GDM1 (cell line): ENCODE measurements around the gene GCGR.

Experiments
- DNase-seq: peaks from one replicate; lab custom pipeline; 2025; lab: John Stamatoyannopoulos, UW

Gene GCGR

GRCh38 chr17:81803728-81804558 lies at the start of gene GCGR:
Gene GCGR, plus strand, starts transcription at chr17:81804150. Its CDS starts 4,869 bp downstream, at chr17:81809019.
- no peak for DNase-seq

- DNase-seq, result no peak
Measured at GRCh38 chr17:81792675-81793615, 11.0 kb upstream of the GCGR start.

DNA sequence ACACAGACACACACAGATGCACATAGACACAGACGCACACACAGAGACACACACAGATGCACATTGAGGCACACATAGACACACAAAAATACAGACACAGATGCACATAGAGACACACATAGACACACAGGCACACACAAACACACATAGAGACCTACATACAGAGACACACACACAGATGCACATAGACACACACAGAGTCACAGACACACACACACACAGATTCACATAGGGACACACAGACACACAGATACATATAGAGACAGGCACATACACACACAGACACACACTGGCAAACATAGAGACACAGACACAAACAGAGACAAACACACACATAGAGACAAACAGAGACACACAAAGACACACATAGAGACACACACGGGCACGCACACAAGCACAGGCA lies 9.9 kb upstream of the GCGR start:
- no peak for DNase-seq

GRCh38 chr17:81794509-81794908 lies 9.4 kb upstream of the GCGR start:
- no peak for DNase-seq

DNA sequence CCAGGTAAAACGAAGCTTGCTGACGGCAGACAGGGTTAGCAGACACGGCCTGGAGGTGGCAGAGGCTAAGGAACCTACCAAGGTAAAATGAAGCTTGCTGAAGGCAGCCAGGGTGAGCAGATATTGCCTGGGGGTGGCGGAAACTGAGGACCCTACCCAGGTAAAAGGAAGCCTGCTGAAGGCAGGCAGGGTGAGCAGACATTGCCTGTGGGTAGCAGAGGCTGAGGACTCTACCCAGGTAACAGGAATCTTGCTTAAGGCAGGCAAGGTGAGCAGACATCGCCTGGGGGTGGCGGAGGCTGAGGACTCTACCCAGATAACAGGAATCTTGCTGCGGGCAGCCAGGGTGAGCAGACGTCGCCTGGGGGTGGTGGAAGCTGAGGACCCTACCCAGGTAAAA lies 2.6 kb upstream of the GCGR start:
- no peak for DNase-seq

DNA sequence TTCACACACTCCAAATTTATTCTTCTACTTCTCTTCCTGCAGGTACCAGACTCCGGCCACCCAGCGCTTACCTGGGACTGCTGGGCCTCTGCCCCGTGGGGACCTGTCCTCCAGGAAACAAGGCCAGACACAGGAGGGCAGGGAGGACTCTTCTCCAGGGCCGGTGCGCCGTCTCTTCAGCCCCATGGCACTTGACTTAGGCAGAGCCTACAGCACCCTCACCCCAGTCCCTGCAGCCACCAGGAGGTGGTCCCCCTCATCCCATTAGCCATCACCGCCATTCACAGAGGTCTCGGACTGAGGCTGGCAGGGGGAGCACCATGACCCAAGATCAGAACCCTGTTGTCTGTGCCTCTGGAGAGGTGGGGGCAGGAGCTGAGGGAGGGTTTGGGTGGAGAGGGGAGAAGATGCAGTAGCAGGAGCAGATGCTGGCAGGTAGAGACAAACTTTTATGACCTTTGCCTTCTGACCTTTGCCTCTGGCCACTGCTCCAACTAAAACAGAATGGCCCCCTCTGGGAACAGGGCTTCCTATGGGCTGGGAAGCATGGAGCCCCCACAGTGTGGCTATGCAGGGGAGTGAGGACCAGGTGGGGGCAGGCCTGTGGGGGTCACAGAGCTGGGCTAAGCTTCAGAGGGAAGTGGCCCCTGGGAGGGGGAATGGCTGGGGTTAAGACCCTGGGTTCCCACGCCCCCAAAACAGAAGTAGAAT lies 1.7 kb upstream of the GCGR start:
- no peak for DNase-seq

GRCh38 chr17:81802856-81803643 lies 900 bp upstream of the GCGR start:
- no peak for DNase-seq

GRCh38 chr17:81804559-81805399 lies 829 bp downstream of the GCGR start:
- DNase-seq, result no peak

GRCh38 chr17:81805707-81806460 lies 1.9 kb downstream of the GCGR start:
- no peak for DNase-seq

DNA sequence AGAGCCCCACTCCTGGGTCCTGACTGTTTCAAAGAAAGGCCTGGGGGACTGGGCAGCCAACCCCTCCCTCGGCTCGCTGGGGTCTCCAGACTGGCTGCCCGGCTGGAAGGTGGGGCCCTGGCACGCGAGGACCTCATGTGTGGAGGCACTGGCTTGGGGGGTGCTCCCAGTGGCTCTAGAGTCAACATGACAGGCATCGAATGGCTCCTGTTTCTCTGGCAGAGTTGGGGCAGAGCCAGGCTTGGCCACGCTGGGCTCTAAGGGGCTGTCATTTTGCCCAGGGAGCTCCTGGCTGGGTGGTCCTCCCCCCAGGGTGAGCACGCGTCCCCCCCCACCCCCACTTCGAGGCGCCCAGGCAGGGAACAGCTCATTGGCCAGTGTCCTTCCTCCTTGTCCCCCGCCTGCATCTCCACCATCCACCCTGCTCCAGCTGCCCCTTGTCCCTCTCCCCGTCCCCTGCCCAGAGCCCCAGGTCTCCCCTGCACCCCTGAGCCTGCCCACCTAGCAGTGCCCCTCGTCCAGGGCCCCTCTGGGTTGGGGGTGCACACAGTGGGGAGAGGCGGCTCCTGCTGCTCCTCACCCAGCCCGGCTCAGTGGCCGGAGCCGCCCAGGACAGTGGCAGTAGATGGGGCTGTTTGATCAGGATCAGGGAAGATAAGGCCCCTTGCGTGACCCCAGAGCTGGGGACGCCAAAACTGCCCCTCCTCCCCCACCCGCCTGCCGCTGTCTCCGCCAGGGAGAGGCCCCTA lies 2.7 kb downstream of the GCGR start:
- no peak for DNase-seq

DNA sequence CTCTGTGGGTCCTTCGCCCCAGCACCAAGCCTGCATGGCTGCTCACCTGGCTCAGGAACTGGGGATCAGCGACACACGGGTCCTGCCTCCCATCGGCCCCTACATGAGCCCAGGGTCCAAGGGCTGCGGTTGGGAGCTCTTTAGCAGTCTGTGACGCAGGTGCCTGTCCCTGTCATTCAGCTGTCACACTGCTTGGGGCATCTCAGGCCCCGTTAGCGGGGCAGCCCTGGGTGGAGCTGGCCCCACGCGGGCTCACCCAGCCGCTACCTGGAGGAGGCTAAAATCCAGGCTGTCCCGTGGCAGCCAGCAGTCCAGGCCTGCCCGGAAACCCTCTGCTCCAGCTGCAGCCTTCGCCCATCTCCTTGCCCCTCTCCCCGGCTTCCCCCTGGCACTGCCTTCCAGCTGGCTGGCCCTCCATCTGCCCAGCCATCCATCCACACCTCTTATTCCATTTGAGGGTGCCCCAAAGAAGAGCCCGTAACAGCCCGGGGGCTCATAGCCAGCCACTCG lies 3.3 kb downstream of the GCGR start:
- DNase-seq, result no peak

DNA sequence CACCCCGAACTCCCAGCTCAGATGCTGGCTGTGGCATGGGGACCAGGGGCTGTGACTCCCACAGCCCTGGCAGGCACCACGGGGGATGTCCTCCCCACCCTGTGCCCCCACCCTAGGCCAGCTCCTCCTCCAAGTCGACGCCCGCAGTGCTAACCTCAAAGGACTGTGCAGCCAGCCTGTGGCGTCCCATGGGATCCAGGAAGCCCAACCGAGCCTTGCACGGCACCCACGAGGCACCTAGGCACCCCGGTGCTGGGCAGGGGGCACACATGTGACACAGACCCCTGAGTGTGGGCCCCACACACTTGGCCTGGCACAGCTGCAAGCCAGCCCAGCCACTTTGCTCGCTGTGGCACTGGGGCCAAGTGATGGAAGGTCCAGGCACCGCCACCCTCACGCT lies 3.9 kb downstream of the GCGR start:
- DNase-seq, result no peak

DNA sequence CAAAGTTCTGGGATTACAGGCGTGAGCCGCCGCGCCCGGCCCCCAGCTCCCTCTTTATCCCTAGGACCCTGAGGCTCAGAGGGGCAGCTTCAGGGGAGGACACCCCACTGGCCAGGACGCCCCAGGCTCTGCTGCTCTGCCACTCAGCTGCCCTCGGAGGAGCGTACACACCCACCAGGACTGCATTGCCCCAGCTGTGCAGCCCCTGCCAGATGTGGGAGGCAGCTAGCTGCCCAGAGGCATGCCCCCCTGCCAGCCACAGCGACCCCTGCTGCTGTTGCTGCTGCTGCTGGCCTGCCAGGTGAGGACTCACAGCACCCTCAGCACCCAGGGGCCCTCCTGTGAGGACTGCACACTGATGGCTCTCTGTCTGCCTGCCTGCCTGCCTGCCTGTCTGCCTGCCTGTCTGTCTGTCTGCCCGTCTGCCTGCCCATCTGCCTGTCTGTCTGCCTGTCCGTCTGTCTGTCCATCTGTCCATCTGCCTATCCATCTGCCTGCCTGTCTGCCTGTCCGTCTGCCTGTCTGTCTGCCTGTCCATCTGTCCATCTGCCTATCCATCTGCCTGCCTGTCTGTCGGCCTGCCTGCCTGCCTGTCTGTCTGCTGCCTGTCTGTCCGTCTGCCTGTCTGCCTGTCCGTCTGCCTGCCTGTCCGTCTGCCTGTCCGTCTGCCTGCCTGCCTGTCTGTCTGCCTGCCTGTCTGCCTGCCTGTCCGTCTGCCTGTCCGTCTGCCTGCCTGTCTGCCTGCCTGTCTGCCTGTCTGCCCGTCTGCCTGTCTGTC lies 5.0 kb downstream of the GCGR start:
- DNase-seq, result no peak

GRCh38 chr17:81809556-81809998 lies 5.6 kb downstream of the GCGR start:
- DNase-seq, result no peak

- no peak for DNase-seq
Measured at GRCh38 chr17:81810476-81810875, 6.5 kb downstream of the GCGR start.

DNA sequence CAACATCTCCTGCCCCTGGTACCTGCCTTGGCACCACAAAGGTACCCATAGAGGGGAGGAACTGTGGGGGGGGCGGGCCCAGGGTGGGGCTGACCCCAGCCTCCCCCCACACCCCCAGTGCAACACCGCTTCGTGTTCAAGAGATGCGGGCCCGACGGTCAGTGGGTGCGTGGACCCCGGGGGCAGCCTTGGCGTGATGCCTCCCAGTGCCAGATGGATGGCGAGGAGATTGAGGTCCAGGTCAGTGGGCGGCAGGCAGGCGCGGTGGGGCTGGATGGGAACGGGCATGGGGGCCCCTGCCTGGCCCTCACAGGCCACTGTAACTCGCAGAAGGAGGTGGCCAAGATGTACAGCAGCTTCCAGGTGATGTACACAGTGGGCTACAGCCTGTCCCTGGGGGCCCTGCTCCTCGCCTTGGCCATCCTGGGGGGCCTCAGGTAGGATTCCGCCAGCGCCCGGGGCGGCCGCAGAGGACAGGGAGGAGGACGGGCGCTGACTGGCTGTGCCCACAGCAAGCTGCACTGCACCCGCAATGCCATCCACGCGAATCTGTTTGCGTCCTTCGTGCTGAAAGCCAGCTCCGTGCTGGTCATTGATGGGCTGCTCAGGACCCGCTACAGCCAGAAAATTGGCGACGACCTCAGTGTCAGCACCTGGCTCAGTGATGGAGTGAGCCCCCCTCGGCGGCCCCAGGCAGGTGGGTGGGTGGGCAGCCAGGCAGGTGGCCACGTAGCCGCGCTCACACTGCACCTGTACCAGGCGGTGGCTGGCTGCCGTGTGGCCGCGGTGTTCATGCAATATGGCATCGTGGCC lies 7.1 kb downstream of the GCGR start:
- no peak for DNase-seq
